ENCODE data around the gene NEAT1. TPM values are rescaled to one million over a fixed set of nuclear protein-coding genes. Genes with fewer than 3 reads are reported as not detected.
A peak's percentile ranks its signal among the peaks of the same experiment; 100 is the strongest.
"Not testable (repeated sequence)": the region's sequence is repeated elsewhere in the genome, so short reads cannot be mapped to it uniquely, and the experiment has no call there.

Gene NEAT1
- total RNA-seq, 4 donors from 2014 or later = 42.8 to 181 (median 96.0) TPM

DNA sequence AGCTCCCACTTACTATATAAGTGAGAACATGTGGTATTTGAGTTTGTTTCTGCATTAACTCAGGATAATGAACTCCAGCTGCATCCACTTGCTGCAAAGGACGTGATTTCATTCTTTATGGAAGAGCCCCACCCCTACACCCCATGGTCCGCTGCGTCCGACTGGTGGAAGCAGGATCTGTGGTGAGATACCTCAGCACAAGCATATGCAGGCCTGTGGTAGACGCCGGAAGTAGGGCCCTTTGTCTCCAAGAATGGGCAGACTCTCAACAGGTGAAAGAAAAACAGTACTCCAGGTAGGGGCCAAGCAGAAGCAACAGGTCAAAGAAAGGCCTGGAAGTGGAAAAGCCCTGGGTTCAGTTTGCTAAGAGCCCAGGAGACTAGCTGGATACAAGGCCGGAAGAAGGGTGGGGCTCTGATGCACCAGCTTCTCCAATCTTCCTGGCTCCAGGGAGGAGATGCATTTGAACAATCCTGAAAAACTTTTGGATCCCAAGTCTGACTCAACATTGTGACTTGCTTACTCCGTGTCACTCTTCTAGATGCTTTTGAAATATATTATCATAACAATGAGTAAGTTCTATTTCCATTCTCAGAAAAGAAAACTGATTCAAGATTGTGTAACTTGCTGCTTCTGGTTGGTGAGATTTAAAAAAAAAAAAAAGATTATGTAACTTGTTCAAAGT is 30.4 kb downstream of the NEAT1 start:
- no peaks in the 10 kb centered on the region for H3K36me3 ChIP-seq
- no peaks in the 10 kb centered on the region for H3K27me3 ChIP-seq
- H3K4me3 ChIP-seq = no peak overlapping the region
- no peaks in the 10 kb centered on the region for H3K9me3 ChIP-seq
- peak overlapping the region; percentile 76 to 92 (median 88) for H3K27ac ChIP-seq (replicated peaks in 1 of 4)
- H3K4me1 ChIP-seq = peaks cover 25 to 36% (median 31%) of the 10 kb centered on the region in 4 donors
- no peak for DNase-seq (ENCODE audit: extremely low spot score)
- no peak for TF ChIP-seq POLR2A (IDR thresholded peaks at IDR 0.05; ENCODE audit: low read depth)
- TF ChIP-seq POLR2AphosphoS5 (IDR thresholded peaks at IDR 0.05) = peak; percentile 43 to 61
- TF ChIP-seq EP300 (IDR thresholded peaks at IDR 0.05) = no peak
- intact Hi-C loops (cut with DNase I) = no loop called here
- WGBS = 50% methylated on average over 8 of the region's 8 CpGs

DNA sequence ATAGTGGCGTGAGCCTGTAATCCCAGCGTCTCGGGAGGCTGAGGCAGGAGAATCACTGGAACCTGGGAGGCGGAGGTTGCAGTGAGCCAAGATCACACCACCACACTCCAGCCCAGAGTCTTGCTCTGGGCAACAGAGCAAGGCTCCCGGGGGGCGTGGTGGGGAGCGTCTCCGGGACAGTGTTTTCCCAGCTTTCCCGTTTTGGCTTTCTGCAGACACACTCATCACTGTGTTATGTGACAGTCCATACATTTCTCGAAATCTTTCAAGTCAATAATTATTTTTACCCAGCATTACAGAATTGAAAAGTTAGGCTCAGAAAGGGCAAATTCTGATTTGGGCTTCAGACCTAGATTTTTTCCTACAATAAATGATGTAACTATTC is 31.7 kb downstream of the NEAT1 start:
- H3K27ac ChIP-seq (replicated peaks in 1 of 4) = peak overlapping the region; percentile 76 to 92 (median 88)
- no peaks in the 10 kb centered on the region for H3K36me3 ChIP-seq
- WGBS = 68% methylated on average over 9 of the region's 10 CpGs
- peaks cover 25 to 36% (median 31%) of the 10 kb centered on the region in 4 donors for H3K4me1 ChIP-seq
- H3K4me3 ChIP-seq = peak overlapping the region; percentile 49 to 62 (median 58)
- no peak for DNase-seq (ENCODE audit: extremely low spot score)
- intact Hi-C loops (cut with DNase I) = no loop called here
- H3K27me3 ChIP-seq = no peaks in the 10 kb centered on the region
- no peaks in the 10 kb centered on the region for H3K9me3 ChIP-seq
- TF ChIP-seq, protein P1, sequence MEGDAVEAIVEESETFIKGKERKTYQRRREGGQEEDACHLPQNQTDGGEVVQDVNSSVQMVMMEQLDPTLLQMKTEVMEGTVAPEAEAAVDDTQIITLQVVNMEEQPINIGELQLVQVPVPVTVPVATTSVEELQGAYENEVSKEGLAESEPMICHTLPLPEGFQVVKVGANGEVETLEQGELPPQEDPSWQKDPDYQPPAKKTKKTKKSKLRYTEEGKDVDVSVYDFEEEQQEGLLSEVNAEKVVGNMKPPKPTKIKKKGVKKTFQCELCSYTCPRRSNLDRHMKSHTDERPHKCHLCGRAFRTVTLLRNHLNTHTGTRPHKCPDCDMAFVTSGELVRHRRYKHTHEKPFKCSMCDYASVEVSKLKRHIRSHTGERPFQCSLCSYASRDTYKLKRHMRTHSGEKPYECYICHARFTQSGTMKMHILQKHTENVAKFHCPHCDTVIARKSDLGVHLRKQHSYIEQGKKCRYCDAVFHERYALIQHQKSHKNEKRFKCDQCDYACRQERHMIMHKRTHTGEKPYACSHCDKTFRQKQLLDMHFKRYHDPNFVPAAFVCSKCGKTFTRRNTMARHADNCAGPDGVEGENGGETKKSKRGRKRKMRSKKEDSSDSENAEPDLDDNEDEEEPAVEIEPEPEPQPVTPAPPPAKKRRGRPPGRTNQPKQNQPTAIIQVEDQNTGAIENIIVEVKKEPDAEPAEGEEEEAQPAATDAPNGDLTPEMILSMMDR (IDR thresholded peaks at IDR 0.05) = no peak
- TF ChIP-seq POLR2A (IDR thresholded peaks at IDR 0.05; ENCODE audit: low read depth) = no peak
- TF ChIP-seq EP300 (IDR thresholded peaks at IDR 0.05) = no peak
- TF ChIP-seq POLR2AphosphoS5 (IDR thresholded peaks at IDR 0.05) = no peak

DNA sequence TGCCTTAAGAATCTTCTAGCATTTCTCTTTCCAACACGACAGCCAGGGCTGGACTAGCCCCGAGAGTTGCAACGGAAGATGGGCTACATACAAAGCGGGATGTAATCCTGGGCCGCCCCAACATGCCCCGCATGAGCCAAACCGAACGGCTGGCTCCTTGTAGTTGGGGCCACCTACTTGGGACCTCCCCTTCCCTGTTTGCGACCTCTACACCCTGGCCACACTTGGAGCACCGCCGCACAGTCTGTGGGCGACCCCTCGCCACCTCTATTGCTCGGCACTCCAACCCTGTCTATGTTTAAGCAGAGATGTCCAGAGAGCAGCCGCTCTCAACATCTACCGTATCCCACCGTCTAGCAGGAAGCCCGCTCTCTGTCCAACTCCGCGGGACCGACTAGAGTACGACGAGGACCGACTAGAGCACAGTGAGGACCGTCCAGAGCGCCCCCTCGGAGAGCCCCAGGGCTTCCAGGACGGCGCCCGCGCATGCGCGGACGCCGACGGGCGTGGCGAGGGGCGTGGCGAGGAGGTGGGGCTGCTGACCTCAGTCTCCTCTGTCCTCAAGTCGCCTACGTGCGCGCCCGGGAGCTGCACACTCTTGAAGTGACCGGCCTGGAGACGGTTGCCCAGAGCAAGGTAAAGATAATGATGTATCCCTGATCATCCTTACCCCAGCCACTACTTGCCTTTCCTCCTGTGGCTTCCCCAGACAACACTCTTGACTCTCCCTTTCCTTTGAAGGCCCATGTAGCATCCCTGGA is 32.3 kb downstream of the NEAT1 start:
- WGBS = 30% methylated on average over 9 of the region's 47 CpGs
- peak overlapping the region; percentile 76 to 92 (median 88) for H3K27ac ChIP-seq (replicated peaks in 1 of 4)
- peak overlapping the region; percentile 49 to 62 (median 58) for H3K4me3 ChIP-seq
- TF ChIP-seq POLR2AphosphoS5 (IDR thresholded peaks at IDR 0.05) (peak; percentile 93 to 94), EP300 (IDR thresholded peaks at IDR 0.05) (no peak), POLR2A (IDR thresholded peaks at IDR 0.05; ENCODE audit: low read depth) (peak; percentile 76)
- TF ChIP-seq, protein P1 (IDR thresholded peaks at IDR 0.05) = peak in 2 of 3 experiments; percentile 12 to 28
- H3K27me3 ChIP-seq = no peaks in the 10 kb centered on the region
- H3K9me3 ChIP-seq = no peaks in the 10 kb centered on the region
- intact Hi-C loops (cut with DNase I) = no loop called here
- H3K36me3 ChIP-seq = no peaks in the 10 kb centered on the region
- DNase-seq (ENCODE audit: extremely low spot score) = peak; percentile 97
- peaks cover 25 to 36% (median 31%) of the 10 kb centered on the region in 4 donors for H3K4me1 ChIP-seq

DNA sequence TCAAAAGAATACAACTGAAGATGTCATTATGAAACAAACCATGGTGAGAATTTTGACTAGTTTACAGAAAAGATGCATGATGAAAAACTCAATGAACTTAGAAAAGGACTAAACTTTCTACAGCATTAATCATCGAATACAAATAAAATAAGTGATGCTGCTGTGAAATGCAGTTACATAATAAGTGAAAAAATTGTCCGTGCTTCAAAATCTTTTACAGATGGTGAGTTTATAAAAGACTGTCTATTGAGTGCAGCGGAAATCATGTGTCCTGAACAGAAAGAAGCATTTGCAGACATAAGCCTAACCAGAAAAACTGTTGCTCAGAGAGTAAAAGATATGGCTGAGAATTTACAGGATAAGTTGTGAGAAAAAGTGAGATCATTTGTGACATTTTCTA is 33.8 kb downstream of the NEAT1 start:
- Histone ChIP-seq H3K4me1 (peaks cover 25 to 36% (median 31%) of the 10 kb centered on the region in 4 donors), H3K9me3 (no peaks in the 10 kb centered on the region), H3K27ac (replicated peaks in 1 of 4) (no peak overlapping the region), H3K27me3 (no peaks in the 10 kb centered on the region), H3K4me3 (no peak overlapping the region), H3K36me3 (no peaks in the 10 kb centered on the region)
- WGBS = 89% methylated on average over 3 of the region's 3 CpGs
- DNase-seq (ENCODE audit: extremely low spot score) = no peak
- intact Hi-C loops (cut with DNase I) = no loop called here
- TF ChIP-seq EP300 (IDR thresholded peaks at IDR 0.05) = no peak
- no peak for TF ChIP-seq POLR2A (IDR thresholded peaks at IDR 0.05; ENCODE audit: low read depth)
- TF ChIP-seq POLR2AphosphoS5 (IDR thresholded peaks at IDR 0.05) = no peak

DNA sequence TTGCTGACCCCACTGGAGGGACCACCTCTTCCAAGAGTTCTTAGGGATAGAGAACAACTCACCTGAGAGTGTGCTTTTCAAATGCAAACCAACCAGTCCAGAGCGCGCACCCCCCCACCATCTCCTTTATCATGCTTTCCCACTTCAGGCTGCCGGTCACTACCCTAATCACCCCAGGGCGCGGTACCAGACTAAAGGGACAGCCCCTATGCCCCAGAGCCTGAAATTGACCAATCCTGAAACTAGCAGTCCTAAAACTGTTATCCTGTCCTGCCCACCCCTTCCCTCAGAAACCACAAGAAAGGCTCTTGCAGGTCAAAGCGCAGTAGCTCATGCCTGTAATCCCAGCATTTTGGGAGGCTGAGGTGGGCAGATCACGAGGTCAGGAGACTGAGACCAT is 37.0 kb downstream of the NEAT1 start:
- Histone ChIP-seq H3K4me3 (no peak overlapping the region), H3K9me3 (no peaks in the 10 kb centered on the region), H3K27me3 (no peaks in the 10 kb centered on the region), H3K27ac (replicated peaks in 1 of 4) (no peak overlapping the region), H3K36me3 (no peaks in the 10 kb centered on the region), H3K4me1 (peaks cover 10 to 19% (median 14%) of the 10 kb centered on the region in 4 donors)
- DNase-seq (ENCODE audit: extremely low spot score) = no peak
- intact Hi-C loops (cut with DNase I) = no loop called here
- 87% methylated on average over 7 of the region's 7 CpGs for WGBS
- TF ChIP-seq EP300 (IDR thresholded peaks at IDR 0.05) = no peak
- TF ChIP-seq POLR2AphosphoS5 (IDR thresholded peaks at IDR 0.05) = no peak
- TF ChIP-seq, protein P1 (IDR thresholded peaks at IDR 0.05) = no peak
- TF ChIP-seq POLR2A (IDR thresholded peaks at IDR 0.05; ENCODE audit: low read depth) = no peak

DNA sequence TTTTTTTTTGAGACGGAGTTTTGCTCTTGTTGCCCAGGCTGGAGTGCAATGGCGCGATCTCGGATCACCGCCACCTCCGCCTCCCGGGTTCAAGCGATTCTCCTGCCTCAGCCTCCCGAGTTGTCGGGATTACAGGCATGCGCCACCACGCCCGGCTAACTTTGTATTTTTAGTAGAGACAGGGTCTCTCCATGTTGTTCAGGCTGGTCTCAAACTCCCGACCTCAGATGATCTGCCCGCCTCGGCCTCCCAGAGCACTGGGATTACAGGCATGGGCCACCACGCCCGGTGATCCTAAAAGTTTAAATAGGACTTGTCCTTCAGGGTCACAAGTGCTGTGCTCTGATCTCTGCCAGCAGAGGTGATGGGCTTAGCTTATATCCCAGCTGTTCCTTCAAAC is 42.9 kb downstream of the NEAT1 start:
- H3K4me3 ChIP-seq; intact Hi-C loops (cut with DNase I); H3K36me3 ChIP-seq; H3K9me3 ChIP-seq; H3K27me3 ChIP-seq; DNase-seq (ENCODE audit: extremely low spot score); H3K27ac ChIP-seq (replicated peaks in 1 of 4): not testable (repeated sequence)
- 95% methylated on average over 18 of the region's 18 CpGs for WGBS
- H3K4me1 ChIP-seq = peaks cover 16 to 19% (median 16%) of the 10 kb centered on the region in 4 donors

DNA sequence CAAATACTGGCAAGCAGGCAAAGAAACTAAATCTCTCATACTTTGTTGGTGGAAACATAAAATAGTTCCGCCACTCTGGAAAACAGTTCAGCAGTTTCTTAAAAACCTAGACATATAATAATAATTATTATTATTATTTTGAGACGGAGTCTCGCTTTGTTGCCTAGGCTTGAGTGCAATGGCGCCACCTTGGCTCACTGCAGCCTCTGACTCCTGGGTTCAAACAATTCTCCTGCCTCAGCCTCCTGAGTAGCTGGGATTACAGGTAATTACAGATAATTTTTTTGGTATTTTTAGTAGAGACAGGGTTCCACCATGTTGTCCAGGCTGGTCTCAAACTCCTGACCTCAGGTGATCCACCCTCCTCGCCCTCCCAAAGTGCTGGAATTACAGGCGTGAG is 44.7 kb downstream of the NEAT1 start:
- H3K4me3 ChIP-seq; intact Hi-C loops (cut with DNase I); H3K36me3 ChIP-seq; H3K9me3 ChIP-seq; H3K27me3 ChIP-seq; DNase-seq (ENCODE audit: extremely low spot score); H3K27ac ChIP-seq (replicated peaks in 1 of 4): not testable (repeated sequence)
- peaks cover 30 to 38% (median 32%) of the 10 kb centered on the region in 4 donors for H3K4me1 ChIP-seq
- 85% methylated on average over 6 of the region's 6 CpGs for WGBS

Measured in esophagus muscularis mucosa (tissue), 4 donors.